AG10803 (cell line): ENCODE measurements around the gene SMARCA2.

ENCODE experiments used
- DNase-seq: peaks from one replicate; pipeline ENCODE4 v3.0.0; 2010; ENCODE audit warnings: low read depth
- H3K4me3 ChIP-seq: 2 replicates; pipeline ENCODE4 v1.5.1; 2011; ENCODE audit warnings: mild to moderate bottlenecking, low read length, control low read depth
- TF ChIP-seq, protein P1 (sequence below): conservative IDR thresholded peaks from 2 replicates; pipeline ENCODE4 v1.5.1; 2011; ENCODE audit warnings: mild to moderate bottlenecking, low read length, control low read depth, inconsistent platforms

SMARCA2 gene

DNA sequence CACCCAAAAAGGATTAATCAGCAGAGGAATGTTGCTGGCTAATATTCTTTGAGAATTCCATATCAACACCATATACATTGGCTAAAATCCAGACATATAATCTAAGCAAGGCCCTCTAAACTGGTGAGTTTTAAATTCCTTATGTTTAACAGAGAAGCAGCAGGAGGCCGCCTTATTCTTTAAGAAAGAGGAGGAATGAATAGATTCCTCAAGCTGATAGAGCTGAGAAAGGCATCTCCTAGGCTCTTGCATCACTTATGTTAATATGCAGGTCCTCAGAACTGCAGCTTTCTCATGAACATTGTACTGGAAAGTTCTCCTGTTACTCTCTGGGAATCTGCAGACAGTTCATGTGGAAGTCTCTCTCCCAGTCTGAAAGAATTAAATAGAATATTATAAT lies 20.1 kb upstream of the SMARCA2 start:
- DNase-seq, result no peak
- TF ChIP-seq, protein P1, sequence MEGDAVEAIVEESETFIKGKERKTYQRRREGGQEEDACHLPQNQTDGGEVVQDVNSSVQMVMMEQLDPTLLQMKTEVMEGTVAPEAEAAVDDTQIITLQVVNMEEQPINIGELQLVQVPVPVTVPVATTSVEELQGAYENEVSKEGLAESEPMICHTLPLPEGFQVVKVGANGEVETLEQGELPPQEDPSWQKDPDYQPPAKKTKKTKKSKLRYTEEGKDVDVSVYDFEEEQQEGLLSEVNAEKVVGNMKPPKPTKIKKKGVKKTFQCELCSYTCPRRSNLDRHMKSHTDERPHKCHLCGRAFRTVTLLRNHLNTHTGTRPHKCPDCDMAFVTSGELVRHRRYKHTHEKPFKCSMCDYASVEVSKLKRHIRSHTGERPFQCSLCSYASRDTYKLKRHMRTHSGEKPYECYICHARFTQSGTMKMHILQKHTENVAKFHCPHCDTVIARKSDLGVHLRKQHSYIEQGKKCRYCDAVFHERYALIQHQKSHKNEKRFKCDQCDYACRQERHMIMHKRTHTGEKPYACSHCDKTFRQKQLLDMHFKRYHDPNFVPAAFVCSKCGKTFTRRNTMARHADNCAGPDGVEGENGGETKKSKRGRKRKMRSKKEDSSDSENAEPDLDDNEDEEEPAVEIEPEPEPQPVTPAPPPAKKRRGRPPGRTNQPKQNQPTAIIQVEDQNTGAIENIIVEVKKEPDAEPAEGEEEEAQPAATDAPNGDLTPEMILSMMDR, result no peak
- H3K4me3 ChIP-seq, result no peak overlapping the region

DNA sequence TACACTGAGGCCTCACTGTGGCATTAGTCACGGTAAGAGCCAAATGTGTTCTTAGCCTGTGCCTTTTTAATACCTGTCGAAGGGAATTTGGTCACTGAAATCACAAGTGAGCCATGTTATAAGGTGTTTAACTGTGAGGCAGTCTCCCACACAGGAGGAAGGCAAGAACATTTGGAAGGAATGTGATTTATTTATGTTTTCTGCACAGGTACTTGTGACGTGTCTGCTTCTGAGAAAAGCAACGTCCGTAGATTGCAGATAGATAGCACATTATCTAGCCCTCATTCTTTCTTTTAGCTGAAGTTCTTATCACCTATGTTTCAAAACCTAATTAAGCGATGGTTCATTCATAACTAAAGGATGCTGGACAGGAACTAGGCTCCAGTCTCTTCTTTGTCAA lies 19.0 kb upstream of the SMARCA2 start:
- H3K4me3 ChIP-seq, result no peak overlapping the region
- TF ChIP-seq, protein P1, result no peak
- DNase-seq, result no peak

DNA sequence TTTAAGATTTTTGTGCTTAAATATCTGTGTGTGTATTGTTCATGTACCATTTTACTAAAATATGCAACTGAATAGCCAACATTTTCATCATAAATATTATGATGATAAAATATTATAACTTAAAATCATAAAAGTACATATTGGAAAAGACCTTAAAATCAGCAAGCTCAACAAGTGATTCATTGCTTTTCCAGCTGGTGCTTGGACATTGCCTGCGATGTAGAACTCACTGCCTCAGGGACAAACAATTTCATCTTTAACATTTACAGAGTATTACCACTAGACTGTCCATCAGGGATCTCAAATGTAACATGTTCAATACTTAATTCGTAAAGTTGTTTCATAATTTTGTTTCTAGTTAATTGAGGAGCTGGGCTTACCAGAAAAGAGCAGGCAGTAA lies 17.5 kb upstream of the SMARCA2 start:
- no peak overlapping the region for H3K4me3 ChIP-seq
- DNase-seq, result no peak
- TF ChIP-seq, protein P1, result no peak

DNA sequence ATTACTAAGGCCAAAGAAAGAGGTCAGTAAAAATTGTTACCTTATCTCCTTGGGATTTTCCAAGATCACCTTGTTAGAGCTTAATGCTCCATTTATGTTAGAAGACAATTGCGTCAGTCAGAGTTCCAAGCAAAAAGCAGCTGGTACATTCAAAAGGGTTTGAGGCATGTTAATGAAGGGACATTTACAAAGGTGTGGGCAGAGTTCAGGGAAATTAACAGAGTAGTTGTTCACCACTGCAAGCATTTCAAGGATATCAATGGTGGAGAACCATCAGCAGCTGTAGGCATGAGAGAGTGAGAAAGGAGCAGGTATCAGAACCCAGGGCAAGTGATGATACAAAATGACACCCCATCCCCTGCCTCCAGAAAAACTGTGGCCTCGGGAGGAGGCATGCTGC lies 17.0 kb upstream of the SMARCA2 start:
- no peak for DNase-seq
- H3K4me3 ChIP-seq, result no peak overlapping the region
- TF ChIP-seq, protein P1, result no peak

DNA sequence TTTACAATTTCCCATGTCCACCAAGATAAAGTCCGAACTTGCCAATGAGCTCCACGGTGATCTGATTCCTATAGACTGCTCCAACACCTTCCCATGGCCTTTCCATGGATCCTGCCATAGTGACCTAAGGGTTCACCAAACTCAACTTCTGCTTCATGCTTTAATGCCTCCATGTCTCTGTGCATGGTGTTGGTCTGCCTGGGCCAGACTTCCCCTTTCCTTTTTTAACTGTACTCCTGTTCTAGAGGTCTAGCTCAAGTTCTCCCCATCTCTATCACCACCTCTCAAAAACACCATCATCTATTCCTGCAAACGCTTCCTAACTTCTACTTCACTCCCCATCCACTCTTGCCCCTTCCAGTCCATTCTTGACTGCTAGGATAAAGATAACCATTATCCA lies 14.8 kb upstream of the SMARCA2 start:
- TF ChIP-seq, protein P1, result no peak
- no peak overlapping the region for H3K4me3 ChIP-seq
- DNase-seq, result no peak

DNA sequence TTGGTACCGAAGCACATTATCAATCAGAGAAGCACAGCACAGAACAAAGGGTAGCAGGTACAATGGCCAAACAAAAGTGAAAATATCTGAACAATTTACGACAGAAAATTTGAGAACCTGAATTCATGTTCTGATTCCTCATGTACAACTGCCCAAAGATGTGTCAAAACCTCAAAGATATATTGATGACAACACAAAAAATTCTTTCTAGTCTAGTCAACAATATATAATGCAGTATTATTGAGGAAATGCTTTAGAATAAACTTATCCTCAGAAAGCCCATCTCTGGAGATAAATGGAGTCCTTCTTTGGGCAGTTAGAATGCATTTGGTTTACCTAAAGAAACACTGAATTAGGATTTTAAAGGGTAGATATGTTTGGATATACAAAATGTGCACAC lies 6.8 kb upstream of the SMARCA2 start:
- no peak for DNase-seq
- no peak overlapping the region for H3K4me3 ChIP-seq
- TF ChIP-seq, protein P1, result no peak

DNA sequence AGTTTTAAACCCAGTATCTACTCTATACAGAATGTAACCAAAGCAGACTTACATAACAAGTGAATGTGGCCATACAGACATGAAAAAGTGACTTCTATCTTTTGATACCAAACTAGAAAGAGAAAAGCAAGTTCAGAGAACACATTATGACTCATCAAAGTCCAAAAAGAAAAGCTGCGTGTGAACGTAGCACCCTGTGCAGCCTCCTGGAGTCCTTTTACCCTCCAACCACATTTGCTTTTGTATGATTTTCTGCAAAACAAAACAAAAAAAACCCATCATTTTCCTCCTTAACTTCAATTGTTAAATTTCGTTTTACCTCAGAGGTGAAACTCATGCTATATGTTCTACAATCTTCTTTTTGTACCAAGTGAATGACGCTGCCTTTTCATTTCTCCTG lies 2.8 kb upstream of the SMARCA2 start:
- no peak overlapping the region for H3K4me3 ChIP-seq
- TF ChIP-seq, protein P1, result no peak
- DNase-seq, result no peak
